MV-4-11 (cell line): Measurements from ENCODE around the gene SPACA5.
"Not testable (repeated sequence)": the region's sequence is repeated elsewhere in the genome, so short reads cannot be mapped to it uniquely, and the experiment has no call there.

Source experiments
- DNase-seq: peaks from one replicate; lab custom pipeline; 2025; lab: John Stamatoyannopoulos, UW

Gene SPACA5

GRCh38 chrX:48021026-48021900, 14.5 kb downstream of the SPACA5 start:
- peak; percentile 61 for DNase-seq

GRCh38 chrX:48022100-48022499, 15.3 kb downstream of the SPACA5 start:
- DNase-seq: no peak

DNA sequence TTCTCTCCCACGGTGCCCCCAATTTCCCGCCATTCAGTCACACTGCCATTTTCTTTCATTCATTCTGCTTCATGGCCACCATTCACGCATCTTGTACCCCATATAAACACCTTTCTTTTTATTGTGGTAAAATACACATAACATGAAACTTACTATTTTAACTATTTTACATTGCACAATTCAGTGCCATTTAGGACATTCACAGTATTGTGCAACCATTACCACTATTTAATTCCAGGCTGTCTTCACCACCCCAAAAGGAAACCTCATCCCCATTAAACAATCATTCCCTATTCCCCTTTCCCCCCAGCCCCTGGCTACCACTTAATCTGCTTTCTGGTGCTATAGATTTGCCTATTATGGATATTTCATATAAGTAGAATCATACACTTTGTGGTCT, 15.9 kb downstream of the SPACA5 start:
- peak; percentile 19 for DNase-seq

DNA sequence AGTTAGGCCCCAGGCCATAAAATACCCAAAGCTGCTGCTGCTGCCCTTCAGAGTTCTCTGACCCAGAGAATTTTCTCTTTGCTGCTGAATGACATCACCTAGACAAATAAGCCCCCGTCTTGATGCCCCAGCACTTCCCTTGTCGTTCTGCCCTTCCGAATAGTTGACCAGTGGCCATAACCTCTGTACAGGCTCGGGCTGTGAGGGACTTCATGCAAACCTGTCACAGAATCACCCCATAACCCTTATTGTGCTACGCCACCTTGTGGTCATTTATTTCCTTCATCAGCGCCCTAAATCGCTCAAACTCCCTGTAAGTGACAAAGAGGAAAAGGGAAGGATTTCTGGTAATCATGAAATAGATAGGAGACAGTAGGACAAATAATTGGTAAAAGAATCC, 18.8 kb downstream of the SPACA5 start:
- DNase-seq: peak; percentile 54

DNA sequence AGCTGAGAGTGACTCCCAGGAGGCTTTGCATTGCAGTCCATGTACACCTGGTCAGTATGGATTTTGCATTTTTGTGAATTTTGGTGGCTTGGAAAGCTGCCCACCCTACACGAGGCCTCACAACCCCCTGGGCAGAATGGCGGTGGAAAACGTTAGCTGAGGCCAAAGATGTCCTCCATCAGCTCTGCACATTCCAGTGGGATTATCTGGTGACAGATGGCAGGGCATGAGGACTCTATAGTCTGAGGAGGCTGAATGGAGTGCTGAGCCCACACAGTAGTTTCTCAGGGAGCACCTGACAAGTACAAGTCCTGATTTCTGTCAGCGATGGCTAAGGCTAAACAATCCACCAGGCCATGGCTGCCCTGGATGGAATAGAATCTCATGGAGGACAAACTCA, 20.8 kb downstream of the SPACA5 start:
- DNase-seq: not testable (repeated sequence)

- DNase-seq: no peak
These were observed 21.3 kb downstream of the SPACA5 start for GRCh38 chrX:48028091-48028490.

- no peak for DNase-seq
These were observed 23.4 kb downstream of the SPACA5 start for GRCh38 chrX:48030237-48030636.

GRCh38 chrX:48030641-48031173, 23.9 kb downstream of the SPACA5 start:
- DNase-seq: not testable (repeated sequence)

- no peak for DNase-seq
These were observed 29.1 kb downstream of the SPACA5 start for GRCh38 chrX:48035891-48036290.

- DNase-seq: no peak
These were observed 36.3 kb downstream of the SPACA5 start for GRCh38 chrX:48043056-48043455.

- no peak for DNase-seq
These were observed 38.9 kb downstream of the SPACA5 start for GRCh38 chrX:48045410-48046311.

- DNase-seq: no peak
These were observed 40.1 kb downstream of the SPACA5 start for GRCh38 chrX:48046846-48047245.

- no peak for DNase-seq
These were observed 52.0 kb downstream of the SPACA5 start for GRCh38 chrX:48058621-48059295.

DNA sequence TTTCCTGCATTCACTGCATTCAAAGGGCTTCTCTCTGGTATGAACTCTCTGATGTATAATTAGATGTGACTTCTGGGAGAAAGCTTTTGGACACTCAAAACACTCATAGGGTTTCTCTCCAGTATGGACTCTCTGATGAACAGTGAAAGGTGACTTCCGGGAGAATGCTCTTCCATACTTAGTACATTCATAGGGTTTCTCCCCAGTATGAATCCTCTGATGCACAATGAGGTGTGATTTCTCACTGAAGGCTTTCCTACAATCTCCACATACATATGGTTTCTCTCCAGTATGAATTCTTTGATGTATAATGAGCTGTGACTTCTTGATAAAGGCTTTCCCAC, 52.5 kb downstream of the SPACA5 start:
- DNase-seq: no peak
